Right ventricle myocardium superior (tissue), 1 donor: ENCODE measurements around the gene ELFN1. TPM values are rescaled to one million over a fixed set of nuclear protein-coding genes. Genes with fewer than 3 reads are reported as not detected.
A peak's percentile ranks its signal among the peaks of the same experiment; 100 is the strongest.

Experiments used
- ATAC-seq: fragments of 200-7000 bp; cut with Tn5 transposase; one replicate; pipeline ENCODE4 v1.9.1; 2020; ENCODE audit warnings: mild to moderate bottlenecking; ENCODE audit not compliant: poor library complexity
- DNase-seq: peaks from one replicate; pipeline ENCODE4 v3.0.0-alpha.2; 2020
- intact Hi-C: fragments of 100-400 bp; cut with DNase I; formaldehyde crosslinking; loops from one replicate; pipeline ENCODE4 v1.11.2; 2022
- total RNA-seq: library from RNA; stranded (reverse); fragmentation: NEBNext Ultra II Directional; extraction: Animal tissue kit (Norgen Biotek cat#: 25700); gene quantifications from one replicate; pipeline ENCODE4 v1.2.1, GENCODE V29; 2021
- donor health status: DM: no; HTN: yes; CAD: no; lungs with severe emphysema.

The ELFN1 gene
- total RNA-seq, 1 donor from 2014 or later: 10.8 TPM

GRCh38 chr7:1700536-1701333 lies 30.7 kb downstream of the ELFN1 start:
- no peak for DNase-seq
- no peak for ATAC-seq

GRCh38 chr7:1702652-1703051 lies 32.6 kb downstream of the ELFN1 start:
- DNase-seq (no peak), ATAC-seq (no peak)
- intact Hi-C loops: no loop called here

More at GRCh38 chr7:1700536-1701333, 30.7 kb downstream of the ELFN1 start:
- intact Hi-C loops: no loop called here

GRCh38 chr7:1703441-1703840 lies 33.4 kb downstream of the ELFN1 start:
- intact Hi-C loops: no loop called here
- DNase-seq: no peak
- ATAC-seq: no peak

- intact Hi-C loops: no loop called here
- no peak for ATAC-seq
- no peak for DNase-seq
Observed at GRCh38 chr7:1703871-1704810, 34.1 kb downstream of the ELFN1 start.

- DNase-seq: no peak
- intact Hi-C loops: no loop called here
- no peak for ATAC-seq
Observed at GRCh38 chr7:1704811-1705738, 35.0 kb downstream of the ELFN1 start.

- DNase-seq (no peak), ATAC-seq (no peak)
- intact Hi-C loops: no loop called here
Observed at GRCh38 chr7:1705856-1706255, 35.8 kb downstream of the ELFN1 start.

GRCh38 chr7:1706381-1706720 lies 36.3 kb downstream of the ELFN1 start:
- intact Hi-C loops: no loop called here
- no peak for ATAC-seq
- DNase-seq: no peak

GRCh38 chr7:1706721-1707613 lies 36.9 kb downstream of the ELFN1 start:
- intact Hi-C loops: no loop called here
- ATAC-seq (no peak), DNase-seq (no peak)

GRCh38 chr7:1707756-1708595 lies 37.9 kb downstream of the ELFN1 start:
- DNase-seq (no peak), ATAC-seq (no peak)
- intact Hi-C loops: no loop called here

GRCh38 chr7:1708596-1709251 lies 38.6 kb downstream of the ELFN1 start:
- intact Hi-C loops: no loop called here

GRCh38 chr7:1709281-1709680 lies 39.2 kb downstream of the ELFN1 start:
- intact Hi-C loops: no loop called here
- DNase-seq (no peak), ATAC-seq (no peak)

More at GRCh38 chr7:1708596-1709251, 38.6 kb downstream of the ELFN1 start:
- ATAC-seq (no peak), DNase-seq (no peak)

- intact Hi-C loops: no loop called here
- DNase-seq: no peak
- ATAC-seq: no peak
Observed at GRCh38 chr7:1709900-1710299, 39.8 kb downstream of the ELFN1 start.

- intact Hi-C loops: no loop called here
- no peak for ATAC-seq
- peak; percentile 8 for DNase-seq
Observed at GRCh38 chr7:1710936-1711335, 40.9 kb downstream of the ELFN1 start.

GRCh38 chr7:1712907-1713501 lies 42.9 kb downstream of the ELFN1 start:
- DNase-seq (peak; percentile 34), ATAC-seq (peak; percentile 3)
- intact Hi-C loops: no loop called here

- peak; percentile 67 for DNase-seq
- peak; percentile 84 for ATAC-seq
- intact Hi-C loops: no loop called here
Observed at GRCh38 chr7:1713502-1714484, 43.7 kb downstream of the ELFN1 start.
